Tibial artery (tissue), 4 donors: ENCODE results near the gene TBX4.
"Not testable (repeated sequence)": the region's sequence is repeated elsewhere in the genome, so short reads cannot be mapped to it uniquely, and the experiment has no call there.

Experiments
- DNase-seq, 2 donors: peaks; one replicate each; pipeline ENCODE4 v3.0.0-alpha.2; 2019
- H3K27ac ChIP-seq, 2 donors: fragments of 200-600 bp; sonication (generic) in 1 of 2; 1 replicate in 1 of 2; 2 replicates in 1 of 2; pipeline ENCODE4 v1.5.1; 2018 to 2019; ENCODE audit warnings: mild to moderate bottlenecking in 1 of 2
- H3K27me3 ChIP-seq, 2 donors: fragments of 200-600 bp; sonication (generic) in 1 of 2; one replicate each; pipeline versions ENCODE4 v1.5.1 to v1.6.0; 2016 to 2019
- H3K36me3 ChIP-seq, 3 donors: fragments of 200-600 bp; sonication (generic) in 2 of 3; one replicate each; pipeline ENCODE4 v1.5.1; 2016 to 2019; ENCODE audit warnings: mild to moderate bottlenecking in 2 of 3
- H3K4me1 ChIP-seq, 4 donors: fragments of 200-600 bp; sonication (generic) in 2 of 4; 1 replicate in 3 of 4; 2 replicates in 1 of 4; pipeline ENCODE4 v1.5.1; 2016 to 2019
- H3K4me3 ChIP-seq, 2 donors: fragments of 200-600 bp; sonication (generic) in 1 of 2; 1 replicate in 1 of 2; 2 replicates in 1 of 2; pipeline ENCODE4 v1.5.1; 2018 to 2019; ENCODE audit warnings: mild to moderate bottlenecking in 2 of 2
- H3K9me3 ChIP-seq, 3 donors: fragments of 200-600 bp; sonication (generic) in 1 of 3; one replicate each; pipeline ENCODE4 v1.5.1; 2016 to 2019
- intact Hi-C: fragments of 100-400 bp; cut with DNase I; formaldehyde crosslinking; loops from one replicate; pipeline ENCODE4 v1.15.0; 2023; ENCODE audit warnings: low total_unique reads
- TF ChIP-seq, protein P1 (sequence below), 2 experiments: fragments of 200-600 bp in 1 of 2; fragments of 450-650 bp in 1 of 2; IDR thresholded peaks; one replicate each; pipeline ENCODE4 v1.5.1; 2017 to 2019; ENCODE audit warnings: antibody characterized with exemption in 2 of 2, mild to moderate bottlenecking in 1 of 2, moderate library complexity in 1 of 2

The TBX4 gene

DNA sequence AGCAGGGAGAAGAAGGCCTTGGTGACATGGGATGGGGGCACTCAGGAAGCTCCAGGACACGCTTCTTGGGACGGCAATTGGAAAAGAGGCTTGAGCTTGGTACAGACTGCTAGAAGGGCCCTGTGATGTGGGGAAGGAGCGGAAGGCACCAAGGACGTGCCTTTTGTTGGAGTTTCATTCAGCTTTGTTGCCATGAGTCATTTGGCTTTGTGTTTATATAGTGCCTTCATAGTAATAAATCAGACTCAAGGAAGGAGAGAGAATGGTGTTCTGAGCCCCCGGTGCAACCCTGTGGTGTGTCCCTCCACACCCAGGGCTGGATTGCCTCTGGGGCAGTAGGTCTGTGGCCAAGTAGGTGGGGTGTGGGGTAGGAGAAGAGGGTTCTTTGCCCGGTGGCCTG is 7.4 kb upstream of the TBX4 start:
- TF ChIP-seq, protein P1, sequence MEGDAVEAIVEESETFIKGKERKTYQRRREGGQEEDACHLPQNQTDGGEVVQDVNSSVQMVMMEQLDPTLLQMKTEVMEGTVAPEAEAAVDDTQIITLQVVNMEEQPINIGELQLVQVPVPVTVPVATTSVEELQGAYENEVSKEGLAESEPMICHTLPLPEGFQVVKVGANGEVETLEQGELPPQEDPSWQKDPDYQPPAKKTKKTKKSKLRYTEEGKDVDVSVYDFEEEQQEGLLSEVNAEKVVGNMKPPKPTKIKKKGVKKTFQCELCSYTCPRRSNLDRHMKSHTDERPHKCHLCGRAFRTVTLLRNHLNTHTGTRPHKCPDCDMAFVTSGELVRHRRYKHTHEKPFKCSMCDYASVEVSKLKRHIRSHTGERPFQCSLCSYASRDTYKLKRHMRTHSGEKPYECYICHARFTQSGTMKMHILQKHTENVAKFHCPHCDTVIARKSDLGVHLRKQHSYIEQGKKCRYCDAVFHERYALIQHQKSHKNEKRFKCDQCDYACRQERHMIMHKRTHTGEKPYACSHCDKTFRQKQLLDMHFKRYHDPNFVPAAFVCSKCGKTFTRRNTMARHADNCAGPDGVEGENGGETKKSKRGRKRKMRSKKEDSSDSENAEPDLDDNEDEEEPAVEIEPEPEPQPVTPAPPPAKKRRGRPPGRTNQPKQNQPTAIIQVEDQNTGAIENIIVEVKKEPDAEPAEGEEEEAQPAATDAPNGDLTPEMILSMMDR (IDR thresholded peaks at IDR 0.05), result no peak
- no peaks in the 10 kb centered on the region for H3K36me3 ChIP-seq
- no peak overlapping the region for H3K27ac ChIP-seq
- H3K9me3 ChIP-seq, result no peaks in the 10 kb centered on the region
- peaks cover 0 to 21% of the 10 kb centered on the region in 2 donors for H3K27me3 ChIP-seq
- DNase-seq, result no peak
- no peak overlapping the region for H3K4me3 ChIP-seq
- peaks cover 0 to 3% (median 0%) of the 10 kb centered on the region in 4 donors for H3K4me1 ChIP-seq
- intact Hi-C loops, result no loop called here

- Histone ChIP-seq H3K4me3 (no peak overlapping the region), H3K27ac (no peak overlapping the region), H3K9me3 (no peaks in the 10 kb centered on the region), H3K36me3 (no peaks in the 10 kb centered on the region), H3K4me1 (peaks cover 0 to 13% (median 9%) of the 10 kb centered on the region in 4 donors), H3K27me3 (peaks cover 0 to 36% of the 10 kb centered on the region in 2 donors)
- intact Hi-C loops, result no loop called here
- no peak for DNase-seq
- TF ChIP-seq, protein P1 (IDR thresholded peaks at IDR 0.05), result no peak
These were observed 4.9 kb upstream of the TBX4 start for GRCh38 chr17:61447358-61447757.

GRCh38 chr17:61448042-61448441 is 4.2 kb upstream of the TBX4 start:
- H3K27me3 ChIP-seq, result peaks cover 0 to 40% of the 10 kb centered on the region in 2 donors
- no peaks in the 10 kb centered on the region for H3K9me3 ChIP-seq
- no peak for DNase-seq
- no peak overlapping the region for H3K4me3 ChIP-seq
- TF ChIP-seq, protein P1 (IDR thresholded peaks at IDR 0.05), result no peak
- no peak overlapping the region for H3K27ac ChIP-seq
- intact Hi-C loops, result no loop called here
- H3K4me1 ChIP-seq, result peaks cover 0 to 17% (median 12%) of the 10 kb centered on the region in 4 donors
- no peaks in the 10 kb centered on the region for H3K36me3 ChIP-seq

DNA sequence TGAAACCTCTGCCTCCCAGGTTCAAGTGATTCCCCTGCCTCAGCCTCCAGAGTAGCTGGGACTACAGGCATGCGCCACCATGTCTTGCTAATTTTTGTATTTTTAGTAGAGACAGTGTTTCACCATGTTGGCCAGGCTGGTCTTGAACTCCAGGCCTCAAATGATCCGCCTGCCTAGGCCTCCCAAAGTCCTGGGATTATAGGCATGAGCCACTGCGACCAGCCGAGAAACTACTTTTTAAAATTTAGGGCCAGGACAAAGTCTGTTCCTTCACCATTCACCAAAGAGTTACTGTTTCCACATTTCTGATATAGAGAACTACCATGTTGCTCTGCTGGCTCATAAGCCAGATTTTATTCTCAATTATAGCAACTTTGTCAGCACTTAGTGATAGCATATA is 3.1 kb upstream of the TBX4 start:
- H3K27me3 ChIP-seq, result peaks cover 0 to 36% of the 10 kb centered on the region in 2 donors
- intact Hi-C loops, DNase-seq, H3K9me3 ChIP-seq, H3K27ac ChIP-seq, H3K36me3 ChIP-seq, H3K4me3 ChIP-seq: not testable (repeated sequence)
- peaks cover 0 to 15% (median 12%) of the 10 kb centered on the region in 4 donors for H3K4me1 ChIP-seq

DNA sequence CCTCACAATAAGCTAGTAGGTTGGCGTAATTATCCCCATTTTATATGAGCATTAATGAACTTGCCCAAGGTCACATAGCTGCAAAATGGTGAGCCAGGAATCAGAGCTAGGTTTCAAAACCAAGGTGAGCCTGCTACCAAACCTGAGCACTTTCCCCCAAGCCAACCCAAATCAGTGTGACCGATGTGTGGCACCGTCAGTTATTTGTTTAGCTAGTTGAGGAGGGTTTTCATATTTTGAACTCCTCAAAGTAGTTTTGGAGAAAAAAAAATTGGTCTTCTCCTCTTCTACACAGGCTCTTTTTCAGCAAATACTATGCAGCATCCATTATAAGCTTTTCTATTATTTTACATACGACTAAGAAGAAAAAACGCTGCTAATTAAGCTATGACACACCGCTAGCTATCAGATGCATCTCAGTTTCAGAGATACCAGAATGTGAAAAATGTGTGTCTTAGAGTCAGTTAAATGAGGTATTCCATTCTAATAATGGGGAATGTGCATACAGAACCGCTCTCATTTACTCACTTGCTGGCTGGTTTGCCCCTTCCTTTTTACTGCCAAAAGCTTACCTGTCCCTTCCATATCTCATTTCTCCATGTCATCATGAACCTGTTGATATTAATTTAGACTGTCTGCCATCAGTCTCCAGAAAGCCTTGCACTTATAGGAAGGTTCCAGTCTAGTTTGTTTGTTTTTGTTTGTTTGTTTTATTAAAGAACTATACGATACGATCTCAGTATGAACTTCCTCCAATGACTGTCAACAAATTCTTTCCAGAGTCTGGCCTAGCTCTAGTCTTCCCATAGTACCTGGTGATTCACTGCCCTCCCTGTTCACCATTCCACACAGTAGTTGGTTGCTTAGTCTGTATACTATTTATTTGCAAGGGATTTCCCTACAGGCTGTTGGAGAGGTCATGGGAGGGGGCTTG is 2.2 kb upstream of the TBX4 start:
- Histone ChIP-seq H3K4me1 (peaks cover 0 to 22% (median 16%) of the 10 kb centered on the region in 4 donors), H3K27me3 (peaks cover 0 to 42% of the 10 kb centered on the region in 2 donors), H3K4me3 (no peak overlapping the region), H3K36me3 (no peaks in the 10 kb centered on the region), H3K27ac (no peak overlapping the region), H3K9me3 (no peaks in the 10 kb centered on the region)
- no peak for DNase-seq
- TF ChIP-seq, protein P1 (IDR thresholded peaks at IDR 0.05), result no peak
- intact Hi-C loops, result no loop called here
